Measurements from ENCODE around the gene ADI1.

DNA sequence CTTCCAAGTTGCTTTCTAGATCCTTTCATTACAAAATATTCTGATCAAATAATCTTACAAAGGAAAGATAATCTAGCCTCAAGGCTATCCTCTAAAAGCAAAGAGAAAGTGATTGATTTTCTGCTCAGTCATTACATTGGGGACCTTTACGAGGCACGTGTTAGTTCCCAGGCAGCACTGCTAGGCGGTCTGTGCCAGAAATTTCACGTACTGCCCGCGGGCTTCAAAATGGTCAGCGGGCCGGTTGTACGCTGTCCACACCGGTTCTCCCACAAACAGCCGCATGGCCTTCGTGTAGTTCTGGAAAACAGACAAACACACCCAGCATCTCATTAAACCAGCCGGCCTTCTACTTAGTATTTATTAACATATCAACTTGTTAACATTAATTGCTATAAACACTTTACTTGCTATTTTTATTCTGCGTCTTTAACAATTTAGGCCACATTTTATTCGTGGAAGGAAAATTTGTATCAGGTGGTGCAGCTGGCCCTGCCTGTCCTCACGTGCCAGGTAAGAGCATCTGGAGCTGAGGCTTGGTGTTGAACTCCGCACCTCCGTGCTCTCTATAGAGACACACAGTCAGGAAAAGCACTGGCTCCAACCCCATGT, 20.4 kb downstream of the ADI1 start:
- no peak for TF ChIP-seq POLR2A (IDR thresholded peaks at IDR 0.05)
- no peak for TF ChIP-seq EP300 (IDR thresholded peaks at IDR 0.05)

All from gastroesophageal sphincter (tissue), 2 donors.